K562 (cell line): ENCODE results near the gene BMP6. TPM values are rescaled to one million over a fixed set of nuclear protein-coding genes. Genes with fewer than 3 reads are reported as not detected.

Experiments
- ATAC-seq: fragments of 200-7000 bp; cut with Tn5 transposase; 3 replicates; pipeline ENCODE4 v1.9.1; 2020; ENCODE audit warnings: moderate library complexity
- BruUV-seq: library from RNA; stranded (reverse); fragments of 400-500 nt; replicated peaks from 2 replicates; lab custom pipeline; 2021; lab: Mats Ljungman, UMichigan
- CTCF ChIA-PET: fragments of 300-600 bp; formaldehyde crosslinking; extraction: SDS; loops from one replicate; lab custom pipeline; 2021; ENCODE audit warnings: low intra/inter-chr PET ratio; lab: Yijun Ruan, JAX
- POLR2A ChIA-PET: fragments of 300-600, 350-650 bp; sonication (Branson Sonifier 250); formaldehyde crosslinking; extraction: SDS; loops from one replicate; lab custom pipeline; 2021; ENCODE audit warnings: antibody characterized with exemption, inconsistent platforms; lab: Yijun Ruan, JAX
- DNase-seq, 4 experiments: peaks; one replicate each; pipeline versions ENCODE4 v3.0.0 to v3.0.0-alpha.2; 2011 to 2018; ENCODE audit warnings: low spot score in 3 of 4, mixed read lengths in 3 of 4; ENCODE audit errors: extremely low read depth in 1 of 4
- FAIRE-seq: peaks from 2 replicates; lab custom pipeline; 2011; peaks lifted over from hg19 to GRCh38; lab: Jason Lieb, UNC
- H2AFZ ChIP-seq: 2 replicates; pipeline ENCODE4 v1.6.0; 2011; ENCODE audit warnings: low read depth, low read length, control low read depth, inconsistent platforms
- H3K27ac ChIP-seq: fragments of 200-600 bp; 3 replicates; pipeline ENCODE4 v1.8.0; 2011; ENCODE audit warnings: low read depth, mild to moderate bottlenecking, control low read depth, inconsistent platforms, low read length, moderate library complexity, mixed read lengths; ENCODE audit errors: extremely low read depth
- H3K27me3 ChIP-seq, 2 experiments: fragments of 300-600 bp in 1 of 2; 2 replicates in 1 of 2; 3 replicates in 1 of 2; pipeline versions ENCODE4 v1.6.0 to v1.8.0; 2011; ENCODE audit warnings: inconsistent platforms in 2 of 2, low read length in 2 of 2, mild to moderate bottlenecking in 1 of 2, mixed read lengths in 1 of 2, moderate library complexity in 1 of 2; ENCODE audit not compliant: control insufficient read depth in 2 of 2, insufficient read depth in 2 of 2
- H3K36me3 ChIP-seq: fragments of 300-600 bp; 3 replicates; pipeline ENCODE4 v1.8.0; 2011; ENCODE audit warnings: mild to moderate bottlenecking, low read length, inconsistent platforms; ENCODE audit not compliant: control insufficient read depth, insufficient read depth
- H3K4me1 ChIP-seq, 2 experiments: fragments of 200-600 bp in 1 of 2; replicated peaks in 1 of 2; 2 replicates in 1 of 2; 3 replicates in 1 of 2; pipeline versions ENCODE4 v1.5.1 to v1.8.0; 2011; ENCODE audit warnings: inconsistent platforms in 2 of 2, low read length in 2 of 2, mild to moderate bottlenecking in 1 of 2, mixed read lengths in 1 of 2, moderate library complexity in 1 of 2; ENCODE audit not compliant: control insufficient read depth in 2 of 2, insufficient read depth in 2 of 2
- H3K4me2 ChIP-seq: 2 replicates; pipeline ENCODE4 v1.6.1; 2011; ENCODE audit warnings: low read length, control low read depth, inconsistent platforms, mixed read lengths; ENCODE audit not compliant: insufficient read depth
- H3K4me3 ChIP-seq: fragments of 200-600 bp; sonication (generic), shearing (Covaris generic); 2 replicates; pipeline ENCODE4 v1.5.1; 2016; ENCODE audit warnings: control low read depth, inconsistent platforms
- H3K79me2 ChIP-seq: fragments of 200-600 bp; 3 replicates; pipeline ENCODE4 v1.8.0; 2011; ENCODE audit warnings: low read length, inconsistent platforms; ENCODE audit not compliant: control insufficient read depth, insufficient read depth
- H3K9ac ChIP-seq, 2 experiments: 2 replicates each; pipeline versions ENCODE4 v1.6.0 to v1.6.1; 2011; ENCODE audit warnings: low read depth in 2 of 2, low read length in 2 of 2, control low read depth in 1 of 2, inconsistent platforms in 1 of 2, mild to moderate bottlenecking in 1 of 2, mixed read lengths in 1 of 2; ENCODE audit not compliant: insufficient read depth in 1 of 2
- H3K9me1 ChIP-seq: one replicate; pipeline ENCODE4 v1.6.0; 2011; ENCODE audit warnings: inconsistent platforms, mild to moderate bottlenecking, low read length, moderate library complexity; ENCODE audit not compliant: control insufficient read depth, insufficient read depth
- H3K9me3 ChIP-seq: replicated peaks from 2 replicates; pipeline ENCODE4 v1.5.1; 2011; ENCODE audit warnings: low read depth, low read length, inconsistent platforms; ENCODE audit not compliant: control insufficient read depth, insufficient read depth
- H4K20me1 ChIP-seq: replicated peaks from 2 replicates; pipeline ENCODE4 v1.6.1; 2011; ENCODE audit warnings: low read length, inconsistent platforms, mixed read lengths; ENCODE audit not compliant: control insufficient read depth, insufficient read depth
- CTCF ChIP-seq, 3 experiments: IDR thresholded peaks in 2 of 3; conservative IDR thresholded peaks in 1 of 3; 2 replicates each; pipeline ENCODE4 v1.5.1; 2011 to 2012; ENCODE audit warnings: low read length in 3 of 3, mild to moderate bottlenecking in 3 of 3, control low read depth in 2 of 3, improper control_type of control experiment in 1 of 3, inconsistent platforms in 1 of 3, low read depth in 1 of 3, mixed read lengths in 1 of 3, moderate library complexity in 1 of 3; ENCODE audit not compliant: insufficient read depth in 2 of 3
- E2F4 ChIP-seq: sonication (generic); formaldehyde crosslinking; IDR thresholded peaks from 2 replicates; pipeline ENCODE4 v1.8.0; 2022; ENCODE audit warnings: mild to moderate bottlenecking, low read depth, missing genetic modification reagents
- KHSRP ChIP-seq: fragments of 450-650 bp; IDR thresholded peaks from 2 replicates; pipeline ENCODE4 v1.6.1; 2017
- NFYB ChIP-seq: IDR thresholded peaks from 2 replicates; pipeline ENCODE4 v1.6.1; 2011; ENCODE audit warnings: mild to moderate bottlenecking, moderate library complexity; ENCODE audit not compliant: insufficient read length; ENCODE audit errors: extremely low read depth
- NR2C2 ChIP-seq, 2 experiments: fragments of 200-800 bp in 1 of 2; sonication (Bioruptor generic) in 1 of 2; sonication (generic) in 1 of 2; formaldehyde crosslinking in 1 of 2; IDR thresholded peaks; 2 replicates each; pipeline versions ENCODE4 v1.6.1 to v1.8.0; 2016 to 2022; ENCODE audit warnings: mild to moderate bottlenecking in 1 of 2, missing compliant biosample characterization in 1 of 2, missing genetic modification characterization in 1 of 2, missing genetic modification reagents in 1 of 2
- PCBP2 ChIP-seq: fragments of 200-400 bp; formaldehyde crosslinking; IDR thresholded peaks from 2 replicates; pipeline ENCODE4 v1.6.1; 2018; ENCODE audit warnings: low read length, low read depth, mild to moderate bottlenecking, moderate library complexity; ENCODE audit not compliant: poor library complexity, severe bottlenecking
- SRSF1 ChIP-seq: fragments of 200-400 bp; formaldehyde crosslinking; IDR thresholded peaks from 2 replicates; pipeline ENCODE4 v1.6.1; 2017; ENCODE audit warnings: mild to moderate bottlenecking, low read depth, low read length, moderate library complexity
- ZBTB1 ChIP-seq: sonication (generic); formaldehyde crosslinking; IDR thresholded peaks from 2 replicates; pipeline ENCODE4 v1.8.1; 2023; ENCODE audit warnings: missing genetic modification reagents, low read depth, mild to moderate bottlenecking, borderline replicate concordance
- ZFP30 ChIP-seq: fragments of 250-450 bp; sonication (Bioruptor Pico); IDR thresholded peaks from 2 replicates; pipeline ENCODE4 v1.8.0; 2022; ENCODE audit warnings: moderate library complexity, mild to moderate bottlenecking, inconsistent platforms, borderline replicate concordance
- ZFX ChIP-seq: sonication (generic); formaldehyde crosslinking; IDR thresholded peaks from 2 replicates; pipeline ENCODE4 v1.8.0; 2022; ENCODE audit warnings: mild to moderate bottlenecking, missing genetic modification reagents, moderate library complexity
- ZNF175 ChIP-seq: fragments of 200-800 bp; sonication (Bioruptor generic); IDR thresholded peaks from 2 replicates; pipeline ENCODE4 v1.6.1; 2016; ENCODE audit warnings: low read depth, mild to moderate bottlenecking, missing genetic modification characterization, missing compliant biosample characterization
- ZNF347 ChIP-seq: fragments of 450-650 bp; formaldehyde crosslinking; IDR thresholded peaks from 2 replicates; pipeline ENCODE4 v1.4.0; 2020; ENCODE audit warnings: low read depth, mild to moderate bottlenecking, moderate library complexity
- ZNF644 ChIP-seq: fragments of 200-800 bp; sonication (Bioruptor generic); IDR thresholded peaks from 2 replicates; pipeline ENCODE4 v1.6.1; 2016; ENCODE audit warnings: low read depth, missing genetic modification characterization, missing compliant biosample characterization
- WGBS: fragments of 100-300 bp; shearing (Covaris generic); methylation state at CpG from one replicate; pipeline ENCODE4 v1.1.6; 2016; ENCODE audit warnings: low coverage, mixed read lengths; ENCODE audit not compliant: insufficient coverage; ENCODE audit errors: missing lambda C conversion rate; 5-methylcytosine and 5-hydroxymethylcytosine counted together
- in situ Hi-C: fragments of 300-500 bp; cut with MboI; formaldehyde crosslinking; loops from 4 replicates; pipeline ENCODE4 v1.15.0; 2018; ENCODE audit warnings: inconsistent platforms, mixed read lengths
- intact Hi-C: fragments of 100-400 bp; cut with micrococcal nuclease; formaldehyde crosslinking; loops from 2 replicates; pipeline ENCODE4 v1.14.2; 2022
- polyA plus RNA-seq, 8 experiments: library from polyadenylated mRNA; depleted of rRNA in 4 of 8; stranded (reverse) in 5 of 8; unstranded in 3 of 8; fragments of >200 nt; fragmentation: Nextera tagmentation in 2 of 8; fragmentation: Illumina TruSeq in 1 of 8; extraction: Ambion mirVana in 2 of 8; extraction: Trizol in 1 of 8; gene quantifications; 2 replicates each; pipeline versions ENCODE4 v1.2.1 to v1.2.3, GENCODE V29; 2011 to 2014; ENCODE audit warnings: inconsistent platforms in 1 of 8, missing spikeins in 1 of 8
- total RNA-seq, 7 experiments: library from RNA; depleted of rRNA in 6 of 7; stranded (reverse); fragments of >200 nt in 6 of 7; fragmentation: Illumina TruSeq in 2 of 7; extraction: Trizol in 2 of 7; gene quantifications; 2 replicates each; pipeline versions ENCODE4 v1.2.1 to v1.2.3, GENCODE V29; 2011 to 2021; ENCODE audit warnings: low replicate concordance in 1 of 7

BMP6 gene
- total and polyA plus RNA-seq, 9 of the 15 experiments (the other 6 are each of a cell fraction or from before 2014, with no cell fraction given) = 0.01 to 0.13 (median 0.06) TPM; not detected in 3

- TF ChIP-seq ZBTB1 (CRISPR knock-in tag) = no peak
- TF ChIP-seq, all 486 proteins: peak for 0
Measured at GRCh38 chr6:7894262-7895124, 168.6 kb downstream of the BMP6 start (continued).

- H3K9me3 ChIP-seq = no peaks in the 10 kb centered on the region
- H3K4me1 ChIP-seq = peaks cover 5 to 18% of the 10 kb centered on the region in 2 experiments
- in situ Hi-C loops = no loop called here
- DNase-seq = no peak
- peaks cover 21% of the 10 kb centered on the region for H4K20me1 ChIP-seq
- no peak overlapping the region for H3K4me2 ChIP-seq
- no peak for TF ChIP-seq E2F4 (CRISPR knock-in tag)
- no peak for TF ChIP-seq ZNF347
- no peak for TF ChIP-seq SRSF1
- TF ChIP-seq ZFP30 (CRISPR knock-in tag) = no peak
- no peak for TF ChIP-seq KHSRP
- TF ChIP-seq ZFX = no peak
- no peak for TF ChIP-seq PCBP2
- TF ChIP-seq NR2C2 (CRISPR knock-in tag; IDR thresholded peaks at IDR 0.05) = no peak
- TF ChIP-seq NR2C2 (tag; IDR thresholded peaks at IDR 0.05) = no peak
- no peak for TF ChIP-seq CTCF (IDR thresholded peaks at IDR 0.05 in 2 of 3, conservative IDR thresholded peaks at IDR 0.05 in 1 of 3; ENCODE audit: insufficient read depth in 2 of 3, low read depth in 1 of 3, low read length in 3 of 3)
- TF ChIP-seq NFYB = no peak
- no peak for TF ChIP-seq ZNF175 (CRISPR knock-in tag)
- TF ChIP-seq ZNF644 (tag) = no peak
- TF ChIP-seq, all 486 proteins: peak for 0
- Histone ChIP-seq H3K36me3 (peaks cover 95% of the 10 kb centered on the region), H3K4me3 (no peak overlapping the region), H3K79me2 (peaks cover 12% of the 10 kb centered on the region; the same call in 2 of the 3 replicates), H2AFZ (no peak overlapping the region), H3K9ac (no peak overlapping the region), H3K27ac (no peak overlapping the region), H3K27me3 (no peaks in the 10 kb centered on the region), H3K9me1 (peaks cover 10% of the 10 kb centered on the region)
- POLR2A ChIA-PET = interaction anchor here (1.3 kb wide), 1 partner anchor 8 kb away, joined by 4 read pairs; no protein-coding TSS in a partner anchor
- no peak for ATAC-seq
- intact Hi-C loops = loop anchor here (5.0 kb wide), 1 partner anchor 167 kb away; the partner anchor contains the start of gene BLOC1S5
- 97% methylated on average over 7 of the region's 7 CpGs for whole genome bisulfite sequencing
- FAIRE-seq = no peak
- BruUV-seq = no TSS peak
- CTCF ChIA-PET = no interaction called here
Measured at GRCh38 chr6:7895125-7895423, 169.2 kb downstream of the BMP6 start.
